ENCODE results near the gene MYH15.

Gene MYH15

GRCh38 chr3:108509263-108509662 is 1.1 kb downstream of the MYH15 start:
- DNase-seq = no peak

DNA sequence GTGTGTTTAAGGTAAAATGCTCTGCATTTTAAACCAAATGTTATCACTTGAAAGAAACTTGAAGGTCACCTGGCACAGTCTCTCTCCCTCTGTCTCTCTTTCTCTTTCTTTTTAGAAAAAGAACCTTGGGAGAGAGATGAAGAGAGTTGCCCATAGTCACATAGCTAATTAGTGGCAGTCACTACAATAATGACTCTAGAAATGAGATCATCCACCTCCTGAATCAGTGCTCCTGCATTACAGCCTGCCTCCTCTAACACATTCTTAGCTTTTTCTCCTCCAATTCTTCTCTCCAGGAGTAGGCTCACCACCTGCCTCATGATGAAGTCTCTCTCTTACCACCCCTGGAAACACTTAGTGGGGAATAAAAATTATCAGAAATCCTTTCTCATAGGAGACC is 2.5 kb downstream of the MYH15 start:
- no peak for DNase-seq

GRCh38 chr3:108505811-108506210 is 4.6 kb downstream of the MYH15 start:
- DNase-seq = no peak

- no peak for DNase-seq
Observed at GRCh38 chr3:108503722-108504121, 6.7 kb downstream of the MYH15 start.

GRCh38 chr3:108501535-108501934 is 8.9 kb downstream of the MYH15 start:
- no peak for DNase-seq

- no peak for DNase-seq
Observed at GRCh38 chr3:108500728-108501127, 9.7 kb downstream of the MYH15 start.

- DNase-seq = no peak
Observed at GRCh38 chr3:108497271-108497670, 13.1 kb downstream of the MYH15 start.

GRCh38 chr3:108495717-108496116 is 14.7 kb downstream of the MYH15 start:
- no peak for DNase-seq

DNA sequence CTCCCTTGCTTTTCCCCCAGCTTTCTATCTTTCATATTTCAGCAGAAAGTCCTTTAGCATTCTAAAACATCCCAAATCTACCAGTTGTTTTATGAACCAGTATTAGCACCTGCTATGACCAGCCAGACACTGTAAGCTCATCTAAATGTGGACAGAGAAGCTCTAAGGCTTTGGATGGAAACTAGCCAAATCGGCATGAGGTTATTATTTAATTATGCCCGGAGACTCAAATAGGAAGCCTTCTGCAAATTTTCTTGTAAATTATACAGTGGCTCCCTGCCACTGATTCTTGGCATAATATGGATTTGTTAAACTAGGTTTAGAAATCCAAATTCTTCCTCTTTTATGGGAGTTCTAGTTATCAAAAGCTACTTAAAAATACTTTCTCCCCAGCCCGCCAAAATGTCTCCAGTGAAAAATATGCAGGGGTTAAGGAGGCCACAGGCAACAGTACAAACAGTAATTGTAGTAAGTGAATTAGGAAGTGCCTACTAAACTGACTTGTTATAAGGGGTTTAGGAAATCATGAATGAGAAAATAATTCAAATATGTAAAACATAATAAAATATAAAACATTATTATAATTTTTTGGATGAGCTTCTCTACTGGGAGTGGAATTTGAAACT is 15.4 kb downstream of the MYH15 start:
- no peak for DNase-seq

- no peak for DNase-seq
Observed at GRCh38 chr3:108493862-108494261, 16.5 kb downstream of the MYH15 start.

- DNase-seq = no peak
Observed at GRCh38 chr3:108491456-108491855, 18.9 kb downstream of the MYH15 start.

GRCh38 chr3:108489776-108490175 is 20.6 kb downstream of the MYH15 start:
- DNase-seq = peak; percentile 64

DNA sequence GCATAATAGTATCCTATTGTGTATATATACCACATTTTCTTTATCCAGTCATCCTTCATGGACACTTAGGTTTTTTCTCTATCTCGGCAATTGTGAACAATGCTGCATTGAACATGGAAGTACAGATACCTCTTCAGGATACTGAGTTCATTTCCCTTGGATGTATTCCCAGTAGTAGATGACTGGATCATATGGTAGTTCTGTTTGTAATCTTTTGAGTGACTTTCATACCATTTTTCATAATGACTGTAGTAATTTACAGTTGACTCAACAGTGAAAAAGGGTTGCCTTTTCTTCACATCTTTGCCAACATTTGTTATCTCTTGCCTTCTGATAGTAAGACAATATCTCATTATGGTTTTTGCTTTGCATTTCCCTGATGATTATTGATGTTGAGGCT is 21.8 kb downstream of the MYH15 start:
- peak; percentile 51 for DNase-seq

DNA sequence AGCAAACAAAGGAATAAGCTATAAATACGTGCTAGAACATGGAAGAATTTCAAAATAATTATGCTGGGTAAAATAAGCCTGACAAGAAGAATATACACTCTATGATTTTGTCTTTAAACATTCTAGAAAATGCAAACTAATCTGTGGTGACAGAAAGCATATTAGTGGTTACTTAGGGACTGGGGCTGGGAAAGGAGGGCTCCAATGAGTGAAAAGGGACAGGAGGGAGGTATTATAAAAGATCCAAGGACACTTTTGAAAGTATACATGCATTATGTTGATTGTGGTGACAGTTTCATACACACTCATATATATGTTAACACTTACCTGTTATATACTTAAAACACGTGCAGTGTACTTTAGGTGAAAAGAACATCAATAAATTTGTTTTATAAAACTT is 23.0 kb downstream of the MYH15 start:
- DNase-seq = no peak

DNA sequence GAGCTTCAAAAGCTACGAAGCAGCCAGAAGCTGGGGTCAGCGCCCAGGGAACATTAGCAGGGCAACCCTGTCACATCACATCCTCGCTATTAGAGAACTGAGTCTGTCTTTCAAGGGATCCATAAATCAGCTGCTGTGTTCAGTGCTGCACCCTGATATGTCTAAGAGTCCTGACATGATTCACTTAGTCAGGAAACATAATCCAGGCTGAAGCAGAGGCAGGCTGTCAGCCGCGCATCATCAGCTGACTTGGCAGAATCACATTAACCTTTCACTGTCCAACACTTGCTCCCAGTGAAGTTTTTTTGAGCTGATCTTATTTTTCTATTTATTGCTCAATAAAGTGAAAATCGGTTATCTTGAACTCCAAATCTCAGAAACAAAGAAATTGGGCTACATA is 23.5 kb downstream of the MYH15 start:
- DNase-seq = no peak

- DNase-seq = no peak
Observed at GRCh38 chr3:108486338-108486737, 24.1 kb downstream of the MYH15 start.

DNA sequence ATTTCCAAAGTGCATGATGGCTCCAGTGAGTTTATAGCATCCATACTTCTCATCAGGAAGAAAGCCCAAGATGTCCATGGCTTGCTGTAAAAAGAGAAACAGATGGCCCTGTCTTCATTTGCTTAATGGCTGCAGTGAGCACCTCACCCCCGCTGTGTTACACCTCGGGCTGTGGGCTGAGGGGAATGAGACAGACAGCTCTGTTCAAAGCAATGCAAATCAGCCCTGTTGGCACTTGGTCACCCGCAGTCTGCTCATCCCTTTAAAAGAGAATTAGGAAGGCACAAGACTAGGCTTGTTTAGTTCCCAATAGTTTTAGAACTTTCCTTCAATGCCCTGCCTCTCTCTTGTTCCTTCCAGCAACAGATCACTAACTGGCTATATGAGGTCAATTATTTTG is 25.2 kb downstream of the MYH15 start:
- no peak for DNase-seq

DNA sequence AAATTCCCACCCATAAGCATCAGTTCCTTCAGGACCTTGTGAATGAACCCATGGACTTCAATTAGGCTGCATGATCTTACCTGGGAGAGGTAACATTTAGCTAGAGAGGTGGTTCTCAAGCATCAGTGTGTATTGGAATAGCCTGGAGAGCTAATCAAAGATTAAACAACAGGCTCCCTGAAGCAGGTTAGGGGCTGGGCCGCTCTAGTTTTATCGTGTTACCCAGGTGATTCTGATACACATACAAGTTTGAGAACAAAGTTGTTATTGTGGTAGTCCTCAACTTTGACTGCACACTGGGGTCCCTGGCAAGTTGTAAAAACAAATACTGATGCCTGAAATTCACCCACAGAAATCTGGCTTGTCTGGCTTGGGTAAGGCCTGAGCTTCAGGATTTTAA is 31.2 kb downstream of the MYH15 start:
- no peak for DNase-seq

DNA sequence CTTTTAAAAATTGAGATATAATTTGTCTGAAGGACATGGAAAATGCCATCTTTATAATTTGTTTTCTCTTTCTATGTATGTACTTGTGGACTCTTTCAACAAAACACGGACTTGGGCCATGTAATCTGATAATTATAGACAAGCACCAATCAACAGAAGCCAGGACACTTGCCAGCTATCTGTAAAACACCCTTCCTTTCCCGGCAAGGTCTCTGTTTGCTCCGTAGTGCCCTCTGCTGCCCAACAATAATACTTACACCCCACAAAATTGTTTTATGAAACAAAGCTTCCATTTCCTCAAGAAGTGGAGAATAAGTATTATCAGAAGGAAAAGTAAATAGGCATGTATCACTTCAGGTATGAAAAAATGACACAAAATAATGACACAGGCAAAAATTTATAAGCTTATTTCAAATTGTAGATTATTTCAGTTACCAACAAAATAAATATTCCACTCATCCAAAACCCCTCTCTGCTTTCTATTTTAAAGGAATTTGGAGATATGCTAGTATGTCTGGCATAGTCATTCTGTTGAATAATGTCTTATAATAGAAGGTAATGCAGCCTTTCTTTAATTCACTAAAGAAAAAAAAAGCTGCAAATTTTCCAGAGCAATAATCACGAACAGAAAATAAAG is 32.8 kb downstream of the MYH15 start:
- peak; percentile 74 for DNase-seq

GRCh38 chr3:108475220-108475782 is 35.1 kb downstream of the MYH15 start:
- DNase-seq = no peak

- DNase-seq = no peak
Observed at GRCh38 chr3:108474581-108474980, 35.8 kb downstream of the MYH15 start.

GRCh38 chr3:108473711-108474110 is 36.7 kb downstream of the MYH15 start:
- DNase-seq = no peak

DNA sequence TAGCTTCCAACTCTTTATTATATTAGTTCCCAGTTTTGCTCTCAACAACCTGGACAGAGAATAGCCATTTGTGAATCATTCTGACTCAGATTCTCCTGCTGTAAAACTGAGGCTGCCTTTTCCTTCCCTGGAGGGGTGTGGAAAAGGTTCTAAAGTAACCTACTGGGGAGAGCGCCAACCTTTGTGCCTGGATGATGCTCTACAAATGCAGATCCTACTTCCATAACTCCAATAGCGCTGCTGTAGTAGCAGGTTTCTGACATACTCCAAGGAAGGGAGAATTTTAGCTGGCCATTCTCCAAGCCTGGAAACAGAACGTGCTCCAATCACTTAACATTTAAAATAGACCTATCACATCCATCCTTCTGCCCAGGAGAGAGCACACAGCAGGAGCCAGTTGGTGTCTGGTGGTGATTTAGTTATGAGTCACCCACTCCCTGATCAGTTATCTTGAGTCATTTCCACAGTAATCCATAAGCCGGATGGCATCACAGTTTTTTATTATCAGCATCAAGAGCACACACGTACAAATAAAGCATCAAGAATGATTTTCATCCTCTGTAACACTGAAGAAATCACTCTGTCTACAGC is 38.3 kb downstream of the MYH15 start:
- peak; percentile 68 for DNase-seq

DNA sequence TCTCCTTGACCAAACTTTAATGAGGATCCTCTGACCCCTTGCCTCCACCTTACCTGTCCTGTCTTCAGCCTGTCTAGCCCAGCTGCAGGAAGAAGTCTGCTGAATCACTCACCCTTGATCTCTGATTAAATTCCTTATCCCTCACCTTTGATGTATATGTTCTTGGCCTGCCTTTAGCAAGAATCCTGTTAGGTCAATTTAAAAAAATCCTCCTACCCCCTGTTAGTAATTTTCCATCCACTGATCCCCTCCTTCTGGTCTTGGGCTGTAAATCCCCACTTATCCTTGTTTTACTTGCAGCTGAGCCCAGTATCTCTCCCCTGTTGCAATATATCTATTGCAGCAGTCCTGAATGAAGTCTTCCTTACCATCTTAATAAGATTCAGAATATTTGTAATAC is 39.0 kb downstream of the MYH15 start:
- no peak for DNase-seq
